Parathyroid adenoma (tissue), 2 donors: Measurements from ENCODE around the gene LRRC42.

Source experiments
- H2AFZ ChIP-seq: fragments of 300-600 bp; sonication (generic); one replicate; pipeline ENCODE4 v1.7.0; 2017; ENCODE audit warnings: antibody characterized with exemption, mild to moderate bottlenecking
- H3K27ac ChIP-seq: fragments of 300-600 bp; sonication (generic); one replicate; pipeline ENCODE4 v1.7.0; 2017
- H3K27me3 ChIP-seq: fragments of 300-600 bp; sonication (generic); one replicate; pipeline ENCODE4 v1.7.0; 2017; ENCODE audit warnings: low read length; ENCODE audit not compliant: control insufficient read depth, insufficient read depth
- H3K36me3 ChIP-seq: fragments of 300-600 bp; sonication (generic); one replicate; pipeline ENCODE4 v1.7.0; 2017; ENCODE audit warnings: low read length; ENCODE audit not compliant: control insufficient read depth, insufficient read depth
- H3K4me1 ChIP-seq: fragments of 300-600 bp; sonication (generic); one replicate; pipeline ENCODE4 v1.7.0; 2017; ENCODE audit warnings: control low read depth
- H3K4me2 ChIP-seq: fragments of 300-600 bp; sonication (generic); one replicate; pipeline ENCODE4 v1.7.0; 2017; ENCODE audit warnings: low read length
- H3K4me3 ChIP-seq: fragments of 300-600 bp; sonication (generic); one replicate; pipeline ENCODE4 v1.7.0; 2017; ENCODE audit warnings: low read depth, low read length
- H3K79me2 ChIP-seq: fragments of 300-600 bp; sonication (generic); one replicate; pipeline ENCODE4 v1.7.0; 2017; ENCODE audit warnings: control low read depth
- H3K9ac ChIP-seq: fragments of 300-600 bp; sonication (generic); one replicate; pipeline ENCODE4 v1.7.0; 2017; ENCODE audit warnings: mild to moderate bottlenecking
- H3K9me3 ChIP-seq: fragments of 300-600 bp; sonication (generic); one replicate; pipeline ENCODE4 v1.7.0; 2017; ENCODE audit warnings: low read length; ENCODE audit not compliant: control insufficient read depth
- CTCF ChIP-seq: fragments of 300-600 bp; sonication (generic); IDR thresholded peaks from one replicate; pipeline ENCODE4 v1.7.0; 2017; ENCODE audit warnings: antibody characterized with exemption, mild to moderate bottlenecking
- donor health status: primary hyperparathyroidism.

LRRC42 gene

GRCh38 chr1:53971718-53972117, 25.6 kb downstream of the LRRC42 start:
- H3K4me2 ChIP-seq, result no peak overlapping the region
- no peak overlapping the region for H3K9ac ChIP-seq
- no peak overlapping the region for H3K27ac ChIP-seq
- no peaks in the 10 kb centered on the region for H3K79me2 ChIP-seq
- no peak overlapping the region for H2AFZ ChIP-seq
- no peaks in the 10 kb centered on the region for H3K9me3 ChIP-seq
- no peaks in the 10 kb centered on the region for H3K4me1 ChIP-seq
- no peaks in the 10 kb centered on the region for H3K36me3 ChIP-seq
- no peaks in the 10 kb centered on the region for H3K27me3 ChIP-seq
- no peak for TF ChIP-seq CTCF
- H3K4me3 ChIP-seq, result no peak overlapping the region

GRCh38 chr1:53975861-53976260, 29.7 kb downstream of the LRRC42 start:
- Histone ChIP-seq H3K9ac (no peak overlapping the region), H3K36me3 (no peaks in the 10 kb centered on the region), H3K4me2 (no peak overlapping the region), H3K27ac (no peak overlapping the region), H3K9me3 (no peaks in the 10 kb centered on the region), H3K4me3 (no peak overlapping the region), H3K27me3 (no peaks in the 10 kb centered on the region), H3K4me1 (no peaks in the 10 kb centered on the region), H3K79me2 (no peaks in the 10 kb centered on the region), H2AFZ (no peak overlapping the region)
- TF ChIP-seq CTCF, result no peak

- no peak overlapping the region for H3K4me3 ChIP-seq
- no peaks in the 10 kb centered on the region for H3K27me3 ChIP-seq
- no peak for TF ChIP-seq CTCF
- H3K4me1 ChIP-seq, result no peaks in the 10 kb centered on the region
- H3K36me3 ChIP-seq, result no peaks in the 10 kb centered on the region
- no peak overlapping the region for H3K9ac ChIP-seq
- H2AFZ ChIP-seq, result no peak overlapping the region
- H3K9me3 ChIP-seq, result no peaks in the 10 kb centered on the region
- no peak overlapping the region for H3K4me2 ChIP-seq
- H3K27ac ChIP-seq, result no peak overlapping the region
- no peaks in the 10 kb centered on the region for H3K79me2 ChIP-seq
Observed at GRCh38 chr1:53979712-53980450, 33.7 kb downstream of the LRRC42 start.

GRCh38 chr1:53981220-53981619, 35.1 kb downstream of the LRRC42 start:
- Histone ChIP-seq H3K4me3 (no peak overlapping the region), H3K9ac (no peak overlapping the region), H3K4me1 (no peaks in the 10 kb centered on the region), H3K79me2 (no peaks in the 10 kb centered on the region), H2AFZ (no peak overlapping the region), H3K9me3 (no peaks in the 10 kb centered on the region), H3K4me2 (no peak overlapping the region), H3K27ac (no peak overlapping the region), H3K27me3 (no peaks in the 10 kb centered on the region), H3K36me3 (no peaks in the 10 kb centered on the region)
- no peak for TF ChIP-seq CTCF
